C1 segment of cervical spinal cord (tissue), 14 donors: Measurements from ENCODE around the gene ALS2CL.
A peak's percentile ranks its signal among the peaks of the same experiment; 100 is the strongest.

ENCODE experiments used
- DNase-seq, 14 donors: peaks; one replicate each; lab custom pipeline; 2025; lab: John Stamatoyannopoulos, UW

The ALS2CL gene

DNA sequence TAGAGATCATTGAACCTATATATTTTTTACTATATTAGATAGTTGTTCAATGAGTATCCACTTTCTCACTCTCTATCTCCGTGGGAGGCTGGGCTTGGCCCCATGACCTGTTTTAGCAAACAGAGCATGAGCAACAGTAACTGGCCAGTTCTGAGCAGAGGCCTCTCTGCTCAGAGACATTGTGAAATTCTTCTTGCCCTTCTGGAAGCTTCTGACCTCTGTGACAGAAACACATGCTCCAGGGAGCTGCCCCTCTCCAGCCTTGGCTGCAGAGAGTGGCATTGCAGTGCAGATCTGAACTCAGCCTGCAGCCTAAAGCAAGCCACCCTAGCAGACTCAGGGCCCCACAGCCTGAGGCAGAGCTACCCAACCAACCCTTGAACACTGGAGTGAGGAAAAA lies 60.7 kb downstream of the ALS2CL start:
- DNase-seq, result no peak

GRCh38 chr3:46629551-46630517 lies 63.6 kb downstream of the ALS2CL start:
- peak in 11 of 14 donors; percentile 21 to 72 (median 52) for DNase-seq

- DNase-seq, result peak in 8 of 14 donors; percentile 11 to 53 (median 24)
Observed at GRCh38 chr3:46628901-46629369, 64.5 kb downstream of the ALS2CL start.

- DNase-seq, result no peak
Observed at GRCh38 chr3:46627078-46627477, 66.4 kb downstream of the ALS2CL start.

- DNase-seq, result no peak
Observed at GRCh38 chr3:46626039-46626438, 67.4 kb downstream of the ALS2CL start.

DNA sequence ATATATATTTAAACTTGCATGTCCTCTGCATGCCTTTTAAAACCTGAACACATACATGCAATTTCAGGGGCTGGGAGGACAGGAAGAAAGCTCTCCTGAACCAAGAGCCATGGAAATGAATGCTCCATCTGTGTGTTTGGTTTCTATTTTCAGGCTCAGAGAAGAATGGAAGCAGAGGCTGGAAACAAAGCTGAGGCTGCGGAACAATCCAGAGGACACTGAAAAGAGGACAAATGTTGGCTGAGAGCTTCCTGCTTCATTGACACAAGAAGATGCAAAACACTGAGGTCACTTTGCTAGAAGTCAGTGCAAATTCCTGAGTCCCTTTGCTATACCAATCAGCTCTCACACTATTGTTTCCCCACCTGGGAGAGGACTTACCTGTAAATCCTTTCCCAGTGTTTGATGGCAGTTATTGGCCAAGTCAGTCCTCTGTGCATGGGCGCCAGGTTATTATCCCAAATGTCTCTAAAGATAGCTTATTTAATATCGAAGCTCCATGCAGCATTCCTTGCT lies 68.4 kb downstream of the ALS2CL start:
- DNase-seq, result no peak

GRCh38 chr3:46624533-46624932 lies 68.9 kb downstream of the ALS2CL start:
- DNase-seq, result no peak

GRCh38 chr3:46619845-46620778 lies 73.4 kb downstream of the ALS2CL start:
- DNase-seq, result no peak
